CMK (cell line): Measurements from ENCODE around the gene PDLIM3.
"Not testable (repeated sequence)": the region's sequence is repeated elsewhere in the genome, so short reads cannot be mapped to it uniquely, and the experiment has no call there.

Experiments
- DNase-seq: peaks from one replicate; pipeline ENCODE4 v3.0.0-alpha.2; 2010; ENCODE audit warnings: low read depth

The PDLIM3 gene

GRCh38 chr4:185518069-185518468 is 17.2 kb downstream of the PDLIM3 start:
- no peak for DNase-seq

- DNase-seq: no peak
Measured at GRCh38 chr4:185515248-185515647, 20.1 kb downstream of the PDLIM3 start.

GRCh38 chr4:185514182-185514697 is 21.1 kb downstream of the PDLIM3 start:
- no peak for DNase-seq

- DNase-seq: peak; percentile 18
Measured at GRCh38 chr4:185513489-185514181, 21.7 kb downstream of the PDLIM3 start.

- DNase-seq: no peak
Measured at GRCh38 chr4:185512516-185512915, 22.8 kb downstream of the PDLIM3 start.

- not testable (repeated sequence) for DNase-seq
Measured at GRCh38 chr4:185511243-185511642, 24.1 kb downstream of the PDLIM3 start.

GRCh38 chr4:185510806-185511205 is 24.5 kb downstream of the PDLIM3 start:
- no peak for DNase-seq

GRCh38 chr4:185508181-185508580 is 27.1 kb downstream of the PDLIM3 start:
- no peak for DNase-seq

GRCh38 chr4:185506422-185506821 is 28.9 kb downstream of the PDLIM3 start:
- DNase-seq: no peak

GRCh38 chr4:185504098-185505047 is 30.9 kb downstream of the PDLIM3 start:
- DNase-seq: no peak

GRCh38 chr4:185502386-185502785 is 32.9 kb downstream of the PDLIM3 start:
- DNase-seq: no peak

GRCh38 chr4:185500576-185500975 is 34.7 kb downstream of the PDLIM3 start:
- no peak for DNase-seq

GRCh38 chr4:185500035-185500434 is 35.3 kb downstream of the PDLIM3 start:
- no peak for DNase-seq

GRCh38 chr4:185488650-185489049 is 46.7 kb downstream of the PDLIM3 start:
- no peak for DNase-seq

GRCh38 chr4:185481401-185481800 is 53.9 kb downstream of the PDLIM3 start:
- no peak for DNase-seq

GRCh38 chr4:185480016-185480732 is 55.1 kb downstream of the PDLIM3 start:
- no peak for DNase-seq

GRCh38 chr4:185479507-185479971 is 55.8 kb downstream of the PDLIM3 start:
- no peak for DNase-seq

GRCh38 chr4:185473247-185473646 is 62.1 kb downstream of the PDLIM3 start:
- DNase-seq: no peak

- no peak for DNase-seq
Measured at GRCh38 chr4:185472103-185472542, 63.2 kb downstream of the PDLIM3 start.

GRCh38 chr4:185471235-185472102 is 63.8 kb downstream of the PDLIM3 start, which contains the start of gene CCDC110:
Gene CCDC110 (minus strand): TSS chr4:185471733. CDS start chr4:185471683, 50 bp downstream.
- peak; percentile 63 for DNase-seq
